Activated CD4-positive, alpha-beta T cell treated with anti-CD3 and anti-CD28 coated beads, Interleukin-2, amount 10 ng/mL, durations not matched to agents 7 days and 5 days (primary cell): Measurements from ENCODE around the gene WWOX. TPM values are rescaled to one million over a fixed set of nuclear protein-coding genes. Genes with fewer than 3 reads are reported as not detected.

Experiments used
- CTCF ChIA-PET: fragments of 350-600 bp; sonication (Branson Sonifier 250); formaldehyde crosslinking; loops from one replicate; lab custom pipeline; 2021; ENCODE audit warnings: antibody characterized with exemption; lab: Charles Lee
- POLR2A ChIA-PET: fragments of 350-600 bp; sonication (Branson Sonifier 250); formaldehyde crosslinking; loops from one replicate; lab custom pipeline; 2021; ENCODE audit warnings: antibody characterized with exemption; lab: Charles Lee
- DNase-seq: peaks from one replicate; pipeline ENCODE4 v3.0.0-alpha.2; 2020
- H3K27ac Mint-ChIP-seq: one replicate; pipeline ENCODE4 v1.8.0; 2021; ENCODE audit warnings: mild to moderate bottlenecking, moderate library complexity, mixed read lengths
- H3K27me3 Mint-ChIP-seq: one replicate; pipeline ENCODE4 v1.8.0; 2021; ENCODE audit warnings: mixed read lengths
- H3K36me3 Mint-ChIP-seq: one replicate; pipeline ENCODE4 v1.8.0; 2021; ENCODE audit warnings: low read depth, mixed read lengths
- H3K4me1 Mint-ChIP-seq: one replicate; pipeline ENCODE4 v1.8.0; 2021; ENCODE audit warnings: mixed read lengths
- H3K4me3 Mint-ChIP-seq: one replicate; pipeline ENCODE4 v1.8.0; 2021; ENCODE audit warnings: mild to moderate bottlenecking, moderate library complexity, mixed read lengths
- H3K9me3 Mint-ChIP-seq: one replicate; pipeline ENCODE4 v1.8.0; 2021; ENCODE audit warnings: mixed read lengths
- total RNA-seq, 2 experiments: library from RNA; stranded (reverse); gene quantifications; one replicate each; pipeline ENCODE4 v1.2.3, GENCODE V29; 2021

The WWOX gene
- total RNA-seq, 2 experiments from 2014 or later = 22.2 to 28.9 TPM

DNA sequence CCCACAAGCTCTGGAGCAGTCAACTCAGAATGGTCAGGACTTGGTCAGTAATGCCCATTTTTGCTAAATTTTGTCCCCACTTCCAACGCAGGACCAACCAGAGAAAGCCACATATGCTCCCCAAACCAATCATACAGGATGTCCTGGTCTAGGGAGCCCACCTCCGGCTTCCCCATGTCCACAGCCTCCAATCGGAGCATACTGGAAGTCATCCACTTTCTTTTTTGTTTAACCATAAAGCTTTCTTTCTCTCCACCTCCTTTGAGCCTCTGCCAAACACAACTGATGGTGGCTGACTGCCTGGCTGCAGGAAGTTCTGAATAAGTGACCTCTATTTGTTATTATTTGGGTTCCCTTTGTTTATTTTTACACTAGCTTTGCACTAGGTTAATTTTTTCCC is 549.1 kb downstream of the WWOX start:
- H3K4me1 Mint-ChIP-seq = no peaks in the 10 kb centered on the region
- DNase-seq = no peak
- ChIA-PET POLR2A (no interaction called here), CTCF (no interaction called here)
- H3K27me3 Mint-ChIP-seq = no peaks in the 10 kb centered on the region
- H3K9me3 Mint-ChIP-seq = no peaks in the 10 kb centered on the region
- H3K27ac Mint-ChIP-seq = no peak overlapping the region
- no peak overlapping the region for H3K4me3 Mint-ChIP-seq
- no peaks in the 10 kb centered on the region for H3K36me3 Mint-ChIP-seq

DNA sequence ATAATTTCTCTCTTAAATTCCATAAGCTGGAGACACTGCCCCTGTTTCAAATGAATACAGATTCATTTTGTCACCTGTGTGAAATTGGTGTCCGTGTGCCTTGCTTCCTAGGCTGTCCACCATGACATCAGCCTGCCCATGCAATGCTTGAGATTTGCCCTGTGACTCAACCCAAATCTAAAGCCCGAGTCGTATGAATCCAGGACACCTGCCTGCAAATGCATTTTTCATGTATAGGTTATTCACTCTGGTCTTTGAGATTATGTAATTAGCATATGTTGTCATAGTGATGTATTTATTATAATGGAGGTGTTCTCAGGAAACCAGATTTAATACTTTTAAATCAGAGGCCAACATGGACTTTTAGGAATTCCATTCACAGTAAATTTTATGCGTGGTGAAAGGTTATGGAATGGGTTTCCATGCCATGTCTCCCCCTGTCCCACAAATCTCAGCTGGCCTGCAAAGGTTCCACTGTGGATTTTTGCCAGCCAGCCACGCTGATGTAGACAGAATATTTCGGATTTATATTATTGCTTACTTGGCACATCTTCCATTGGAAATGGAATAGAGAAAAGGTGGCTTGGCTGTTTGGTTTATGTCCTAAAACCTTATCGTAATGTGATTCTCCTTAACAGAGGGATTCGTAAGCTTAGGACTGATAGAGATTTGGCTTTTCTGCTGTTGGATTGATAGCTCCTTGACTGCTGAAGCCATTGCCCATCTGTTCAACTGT is 551.1 kb downstream of the WWOX start:
- Mint-ChIP-seq H3K27me3 (no peaks in the 10 kb centered on the region), H3K9me3 (no peaks in the 10 kb centered on the region), H3K4me1 (no peaks in the 10 kb centered on the region), H3K4me3 (no peak overlapping the region), H3K27ac (no peak overlapping the region), H3K36me3 (no peaks in the 10 kb centered on the region)
- no peak for DNase-seq
- POLR2A ChIA-PET = no interaction called here
- CTCF ChIA-PET = interaction anchor here (0.6 kb wide), 1 partner anchor 531 kb away, joined by 3 read pairs; no protein-coding TSS in a partner anchor

DNA sequence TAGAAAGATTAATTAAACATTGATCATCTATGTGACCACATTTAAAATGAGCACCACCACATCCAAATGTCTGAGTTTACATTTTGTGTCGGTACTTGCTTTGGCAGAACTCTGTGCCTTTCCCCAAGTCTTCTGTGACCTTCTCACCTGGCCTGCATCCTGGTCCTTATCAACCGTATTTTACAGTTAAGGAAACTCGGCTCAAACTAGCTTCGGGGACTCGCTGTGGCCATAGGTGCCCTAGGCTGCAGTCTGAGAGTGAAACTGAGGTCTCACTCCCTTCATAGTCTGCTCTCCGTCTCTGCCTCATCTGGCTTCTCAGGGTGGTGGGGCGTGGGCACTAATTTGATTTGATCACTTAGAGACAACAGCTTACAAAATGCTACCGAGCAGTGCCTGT is 555.5 kb downstream of the WWOX start:
- ChIA-PET POLR2A (no interaction called here), CTCF (no interaction called here)
- no peaks in the 10 kb centered on the region for H3K36me3 Mint-ChIP-seq
- H3K4me1 Mint-ChIP-seq = no peaks in the 10 kb centered on the region
- no peak for DNase-seq
- H3K27ac Mint-ChIP-seq = no peak overlapping the region
- no peaks in the 10 kb centered on the region for H3K9me3 Mint-ChIP-seq
- H3K4me3 Mint-ChIP-seq = no peak overlapping the region
- H3K27me3 Mint-ChIP-seq = no peaks in the 10 kb centered on the region

DNA sequence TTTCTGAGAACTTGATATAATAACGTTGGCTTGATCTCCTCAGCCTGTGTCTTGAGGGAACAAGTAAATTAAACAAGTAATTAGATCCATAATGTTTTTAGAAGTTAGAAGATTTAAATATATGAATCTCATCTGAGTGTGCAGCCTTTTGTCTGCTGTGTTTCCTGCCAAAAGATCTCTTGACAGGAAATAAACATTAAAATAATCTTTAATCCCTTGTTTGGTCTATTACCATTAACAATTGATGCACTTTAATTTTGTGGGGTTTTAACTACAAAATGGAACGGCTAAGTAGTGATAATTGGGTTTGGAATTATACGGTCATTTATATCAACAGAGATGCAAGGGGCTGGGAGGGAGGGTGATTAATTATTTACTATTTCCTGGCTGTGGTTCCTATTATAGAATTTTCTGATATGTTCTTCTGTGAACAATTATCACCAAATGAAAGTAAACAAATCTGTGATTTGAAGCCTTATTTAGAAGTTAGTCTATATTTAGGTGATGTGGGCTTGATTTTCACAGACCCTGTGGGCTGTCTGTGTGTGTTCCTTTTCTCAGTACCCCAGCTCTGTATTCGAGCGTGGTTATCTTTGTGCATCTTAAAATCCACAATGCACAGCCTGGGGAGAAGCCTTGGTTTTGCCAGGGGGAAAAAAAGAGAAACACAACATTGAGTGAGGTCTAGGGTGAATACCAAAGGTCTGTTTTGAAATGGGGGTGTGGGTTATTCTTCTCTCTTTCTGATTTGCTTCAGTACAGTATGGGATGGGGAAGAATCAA is 556.1 kb downstream of the WWOX start:
- no peak overlapping the region for H3K27ac Mint-ChIP-seq
- no peaks in the 10 kb centered on the region for H3K4me1 Mint-ChIP-seq
- ChIA-PET POLR2A (no interaction called here), CTCF (no interaction called here)
- no peak for DNase-seq
- peaks cover 2% of the 10 kb centered on the region for H3K27me3 Mint-ChIP-seq
- no peaks in the 10 kb centered on the region for H3K9me3 Mint-ChIP-seq
- H3K4me3 Mint-ChIP-seq = no peak overlapping the region
- H3K36me3 Mint-ChIP-seq = no peaks in the 10 kb centered on the region

DNA sequence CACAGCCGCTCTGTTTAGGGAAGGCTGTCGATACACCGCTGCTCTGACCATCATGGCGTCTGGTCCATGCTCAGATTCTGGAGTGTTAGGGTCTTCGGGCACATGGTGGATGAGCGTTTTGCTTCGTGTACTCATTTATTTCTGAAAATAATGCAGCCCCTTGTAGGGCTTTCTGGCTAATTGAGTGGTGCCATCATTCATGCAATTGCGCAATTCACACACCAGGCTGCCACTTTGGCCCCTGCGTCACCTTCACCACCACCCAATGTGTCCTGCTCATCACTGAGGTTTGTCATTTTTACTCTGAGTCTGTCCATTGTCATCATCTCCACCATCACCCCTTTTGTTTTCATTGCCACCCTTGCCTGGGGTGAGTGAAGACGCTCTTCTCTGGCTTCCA is 557.4 kb downstream of the WWOX start:
- Mint-ChIP-seq H3K9me3 (no peaks in the 10 kb centered on the region), H3K4me1 (no peaks in the 10 kb centered on the region), H3K27me3 (peaks cover 2% of the 10 kb centered on the region), H3K36me3 (no peaks in the 10 kb centered on the region), H3K27ac (no peak overlapping the region), H3K4me3 (no peak overlapping the region)
- CTCF ChIA-PET = no interaction called here
- no peak for DNase-seq
- POLR2A ChIA-PET = no interaction called here

DNA sequence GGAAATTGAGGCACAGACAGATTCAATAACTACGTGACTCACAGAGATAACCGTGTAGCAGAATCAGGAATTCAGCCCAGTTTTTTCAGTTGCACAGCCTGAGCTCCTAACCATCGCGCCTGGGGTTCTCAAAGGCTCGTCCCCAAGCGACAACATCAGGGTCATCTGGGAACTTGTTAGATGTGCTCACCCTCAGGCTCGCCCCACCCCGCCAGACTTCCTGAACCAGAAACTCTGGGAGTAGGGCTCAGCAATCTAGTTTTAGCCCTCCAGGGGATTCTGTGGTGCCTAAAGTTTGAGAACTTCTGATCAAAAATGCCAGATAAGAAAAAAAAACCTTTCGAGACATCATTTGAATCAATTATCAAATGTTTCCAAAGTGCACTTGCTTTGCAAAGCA is 559.8 kb downstream of the WWOX start:
- peaks cover 2% of the 10 kb centered on the region for H3K27me3 Mint-ChIP-seq

DNA sequence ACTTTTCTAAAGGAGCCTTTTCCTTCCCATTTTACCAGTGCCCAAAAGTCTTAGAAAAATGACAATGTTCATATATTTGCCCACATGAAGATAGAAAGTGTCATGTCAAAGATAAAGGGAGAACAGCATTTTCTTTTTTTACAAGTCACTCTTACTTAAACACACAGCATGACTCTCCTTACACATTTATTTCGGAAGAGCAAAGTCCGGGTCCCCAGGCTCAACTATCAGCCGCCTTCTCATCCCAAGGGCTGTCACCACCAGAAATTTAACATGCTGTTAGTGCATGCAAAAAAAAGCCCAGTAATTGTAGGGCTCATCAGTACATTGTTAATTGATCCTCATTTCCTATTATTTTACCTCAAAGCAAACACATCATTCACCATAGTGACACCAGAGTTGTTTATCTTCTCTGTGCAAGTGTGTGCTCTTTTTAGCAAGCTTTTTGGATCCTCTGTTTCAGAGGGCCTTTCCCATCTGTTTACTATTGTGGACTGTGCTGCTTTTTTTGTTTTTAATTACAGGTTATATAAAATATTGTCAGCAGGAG is 560.3 kb downstream of the WWOX start:
- POLR2A ChIA-PET = no interaction called here
- no peak for DNase-seq
- Mint-ChIP-seq H3K4me3 (no peak overlapping the region), H3K4me1 (no peaks in the 10 kb centered on the region), H3K9me3 (no peaks in the 10 kb centered on the region), H3K27me3 (peaks cover 2% of the 10 kb centered on the region), H3K36me3 (no peaks in the 10 kb centered on the region), H3K27ac (no peak overlapping the region)
- CTCF ChIA-PET = no interaction called here

More for the DNA sequence above, 559.8 kb downstream of the WWOX start:
- H3K4me1 Mint-ChIP-seq = no peaks in the 10 kb centered on the region
- H3K27ac Mint-ChIP-seq = no peak overlapping the region
- H3K9me3 Mint-ChIP-seq = no peaks in the 10 kb centered on the region
- no peaks in the 10 kb centered on the region for H3K36me3 Mint-ChIP-seq
- ChIA-PET CTCF (no interaction called here), POLR2A (no interaction called here)
- no peak for DNase-seq
- no peak overlapping the region for H3K4me3 Mint-ChIP-seq

DNA sequence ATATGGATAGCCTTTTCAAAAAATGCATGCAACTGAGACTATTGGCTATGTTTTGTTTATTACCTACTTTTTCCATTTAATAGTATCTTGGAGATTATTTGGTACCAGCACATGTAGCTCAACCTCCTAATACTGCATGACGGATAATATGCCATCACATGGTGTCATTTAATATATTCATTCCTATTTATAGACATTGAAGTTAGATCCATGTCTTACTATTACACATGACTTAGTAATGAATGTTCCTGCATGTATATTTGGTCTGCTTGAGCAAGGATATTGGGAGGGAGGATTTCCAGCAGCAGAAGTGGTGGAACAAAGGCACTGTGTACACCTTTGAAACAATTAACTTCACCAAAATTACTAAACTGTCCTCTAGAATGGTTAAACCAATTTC is 561.3 kb downstream of the WWOX start:
- Mint-ChIP-seq H3K36me3 (no peaks in the 10 kb centered on the region), H3K4me1 (no peaks in the 10 kb centered on the region), H3K27me3 (peaks cover 2% of the 10 kb centered on the region), H3K9me3 (no peaks in the 10 kb centered on the region), H3K4me3 (no peak overlapping the region), H3K27ac (no peak overlapping the region)
- no peak for DNase-seq
- CTCF ChIA-PET = no interaction called here
- POLR2A ChIA-PET = no interaction called here

DNA sequence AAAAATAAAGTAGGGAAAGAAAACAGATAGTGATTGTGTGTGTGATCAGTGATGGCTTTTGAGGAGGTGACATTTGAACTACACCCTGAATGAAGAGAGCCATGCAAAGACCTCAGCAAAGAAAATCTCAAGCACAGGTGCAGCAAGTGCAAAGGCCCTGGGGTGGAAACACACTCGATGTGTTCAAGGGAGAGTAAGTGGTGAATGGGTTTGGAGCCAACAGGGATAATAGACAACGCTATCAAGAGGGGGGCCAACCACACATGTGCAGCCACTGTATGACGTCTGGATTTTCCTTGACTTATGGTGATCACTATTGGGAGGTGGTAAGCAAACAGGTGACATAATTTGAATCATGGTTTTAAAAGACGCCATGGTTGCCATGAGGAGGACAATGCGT is 564.2 kb downstream of the WWOX start:
- no peak overlapping the region for H3K4me3 Mint-ChIP-seq
- CTCF ChIA-PET = no interaction called here

DNA sequence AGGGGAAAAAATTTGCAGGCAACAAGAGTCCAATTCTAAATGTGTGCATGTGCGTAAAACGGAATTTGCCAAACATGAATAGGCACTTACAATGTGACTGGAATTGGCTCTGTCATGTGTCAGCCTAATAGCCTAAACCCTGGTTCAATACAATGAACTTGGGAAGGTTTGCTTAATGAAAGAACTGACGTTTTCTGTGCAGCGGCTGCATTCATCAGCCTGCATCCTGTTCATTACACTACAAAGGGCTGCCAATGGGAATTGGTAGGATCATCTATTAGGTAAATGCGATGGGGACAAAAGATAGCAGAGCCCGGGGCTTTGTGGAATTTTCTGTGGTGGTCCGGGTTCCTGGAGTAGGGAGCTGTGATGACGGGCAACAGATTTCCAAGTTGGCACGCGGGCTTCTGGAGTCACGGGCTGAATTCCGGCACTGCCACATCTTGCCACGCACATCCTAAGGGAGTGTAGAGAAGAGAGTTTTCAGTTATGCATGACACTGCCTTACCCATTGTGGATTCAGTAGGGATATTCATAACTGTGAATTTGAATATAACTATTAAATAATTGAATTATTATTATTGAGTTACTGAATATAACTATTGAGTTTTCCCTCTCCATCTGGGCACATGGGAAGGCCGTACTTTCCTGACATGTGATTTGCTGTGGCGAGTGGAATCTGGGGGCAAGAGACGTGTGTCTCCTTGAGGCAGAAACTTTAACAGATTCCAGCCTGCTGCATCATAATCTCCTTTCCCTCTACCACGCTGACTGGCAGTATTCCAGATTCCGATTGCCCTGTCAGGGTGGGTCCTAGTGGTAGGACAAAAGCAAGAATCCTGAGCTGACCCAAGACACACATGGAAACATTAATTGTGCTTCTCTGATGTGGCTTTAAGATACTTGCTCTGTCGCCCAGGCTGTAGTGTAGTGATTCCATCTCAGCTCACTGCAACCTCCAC is 565.6 kb downstream of the WWOX start:
- ChIA-PET POLR2A (no interaction called here), CTCF (interaction anchor here (0.5 kb wide), 1 partner anchor 993 kb away, joined by 4 read pairs; no protein-coding TSS in a partner anchor)
- Mint-ChIP-seq H3K9me3 (no peaks in the 10 kb centered on the region), H3K27ac (no peak overlapping the region), H3K4me3 (no peak overlapping the region), H3K4me1 (no peaks in the 10 kb centered on the region), H3K36me3 (no peaks in the 10 kb centered on the region), H3K27me3 (peaks cover under 1% of the 10 kb centered on the region)
- DNase-seq = no peak

More for the DNA sequence above, 564.2 kb downstream of the WWOX start:
- H3K36me3 Mint-ChIP-seq = no peaks in the 10 kb centered on the region
- no peak overlapping the region for H3K27ac Mint-ChIP-seq
- no peaks in the 10 kb centered on the region for H3K4me1 Mint-ChIP-seq
- no peaks in the 10 kb centered on the region for H3K9me3 Mint-ChIP-seq
- DNase-seq = no peak
- H3K27me3 Mint-ChIP-seq = peaks cover 2% of the 10 kb centered on the region
- POLR2A ChIA-PET = no interaction called here

DNA sequence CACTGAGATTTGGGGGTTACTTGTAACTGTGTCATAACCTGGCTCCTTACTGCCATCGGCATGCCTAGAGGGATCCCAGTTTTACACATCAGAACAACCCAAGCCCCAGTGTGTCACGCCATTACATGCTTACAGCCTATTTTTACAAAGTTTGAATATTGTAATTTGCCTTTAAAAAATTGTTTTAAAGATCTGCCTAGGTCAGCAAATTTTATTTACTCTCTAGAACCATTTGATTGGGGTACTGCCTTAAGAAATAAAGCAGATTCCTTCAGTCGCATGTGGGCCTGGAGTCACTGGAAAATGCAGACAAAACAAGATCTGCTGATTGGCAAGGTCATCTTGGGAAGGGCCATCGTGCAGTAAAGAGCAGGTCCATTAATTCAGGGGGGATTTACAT is 566.9 kb downstream of the WWOX start:
- ChIA-PET CTCF (no interaction called here), POLR2A (no interaction called here)
- DNase-seq = no peak
- no peak overlapping the region for H3K27ac Mint-ChIP-seq
- no peaks in the 10 kb centered on the region for H3K27me3 Mint-ChIP-seq
- H3K4me1 Mint-ChIP-seq = no peaks in the 10 kb centered on the region
- H3K4me3 Mint-ChIP-seq = no peak overlapping the region
- no peaks in the 10 kb centered on the region for H3K36me3 Mint-ChIP-seq
- no peaks in the 10 kb centered on the region for H3K9me3 Mint-ChIP-seq

DNA sequence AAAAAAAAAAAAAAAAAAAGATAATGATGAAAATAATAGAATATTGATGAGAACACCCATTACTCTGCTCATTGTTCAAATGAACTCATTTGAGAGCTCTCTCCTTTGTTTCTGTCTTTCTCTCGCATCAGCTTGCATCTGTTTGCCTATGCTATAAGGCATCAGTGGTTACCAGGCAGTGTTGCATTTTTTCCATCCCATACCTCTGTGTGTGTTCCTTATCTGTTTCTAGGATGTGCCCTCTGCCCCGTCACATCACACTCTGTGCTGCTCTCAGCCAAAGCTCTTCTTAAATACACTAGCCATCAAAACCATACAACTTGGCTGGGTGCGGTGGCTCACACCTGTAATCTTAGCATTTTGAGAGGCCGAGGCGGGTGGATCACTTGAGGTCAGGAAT is 568.2 kb downstream of the WWOX start:
- no peaks in the 10 kb centered on the region for H3K27me3 Mint-ChIP-seq
- POLR2A ChIA-PET = no interaction called here
- DNase-seq = no peak
- no peaks in the 10 kb centered on the region for H3K36me3 Mint-ChIP-seq
- CTCF ChIA-PET = interaction anchor here (0.6 kb wide), 1 partner anchor 492 kb away, joined by 3 read pairs; no protein-coding TSS in a partner anchor
- no peaks in the 10 kb centered on the region for H3K4me1 Mint-ChIP-seq
- H3K27ac Mint-ChIP-seq = no peak overlapping the region
- no peak overlapping the region for H3K4me3 Mint-ChIP-seq
- H3K9me3 Mint-ChIP-seq = no peaks in the 10 kb centered on the region
